K562 (cell line): ENCODE data around the gene FOSL1. TPM values are rescaled to one million over a fixed set of nuclear protein-coding genes. Genes with fewer than 3 reads are reported as not detected.

Experiments used
- HBP1 ChIP-seq: fragments of 450-650 bp; formaldehyde crosslinking; IDR thresholded peaks from 2 replicates; pipeline ENCODE4 v1.4.0; 2022; ENCODE audit warnings: missing genetic modification characterization
- HDAC2 ChIP-seq: fragments of 450-650 bp; IDR thresholded peaks from 2 replicates; pipeline ENCODE4 v1.6.1; 2016; ENCODE audit warnings: mild to moderate bottlenecking
- MBD2 ChIP-seq: sonication (generic); IDR thresholded peaks from 2 replicates; pipeline ENCODE4 v1.6.1; 2016; ENCODE audit warnings: low read depth, borderline replicate concordance
- NR2F6 ChIP-seq: fragments of 450-650 bp; formaldehyde crosslinking; IDR thresholded peaks from 2 replicates; pipeline ENCODE4 v1.4.0; 2020; ENCODE audit warnings: mild to moderate bottlenecking
- SMC3 ChIP-seq: conservative IDR thresholded peaks from 2 replicates; pipeline ENCODE4 v1.6.1; 2011; ENCODE audit warnings: low read depth, low read length, improper control_type of control experiment; ENCODE audit not compliant: insufficient read depth
- SNRNP70 ChIP-seq: fragments of 200-400 bp; formaldehyde crosslinking; optimal IDR thresholded peaks from 2 replicates; pipeline ENCODE3; 2017; ENCODE audit warnings: low read depth, low read length
- TCF7L2 ChIP-seq: fragments of 150-350 bp; IDR thresholded peaks from 2 replicates; pipeline ENCODE4 v1.6.1; 2016; ENCODE audit warnings: low read depth, mild to moderate bottlenecking, low read length, moderate library complexity
- ZNF551 ChIP-seq: fragments of 250-450 bp; sonication (Bioruptor Pico); IDR thresholded peaks from 2 replicates; pipeline ENCODE4 v1.5.0; 2021; ENCODE audit warnings: mild to moderate bottlenecking, moderate library complexity
- polyA plus RNA-seq, 8 experiments: library from polyadenylated mRNA; depleted of rRNA in 4 of 8; stranded (reverse) in 5 of 8; unstranded in 3 of 8; fragments of >200 nt; fragmentation: Nextera tagmentation in 2 of 8; fragmentation: Illumina TruSeq in 1 of 8; extraction: Ambion mirVana in 2 of 8; extraction: Trizol in 1 of 8; gene quantifications; 2 replicates each; pipeline versions ENCODE4 v1.2.1 to v1.2.3, GENCODE V29; 2011 to 2014; ENCODE audit warnings: inconsistent platforms in 1 of 8, missing spikeins in 1 of 8
- total RNA-seq, 7 experiments: library from RNA; depleted of rRNA in 6 of 7; stranded (reverse); fragments of >200 nt in 6 of 7; fragmentation: Illumina TruSeq in 2 of 7; extraction: Trizol in 2 of 7; gene quantifications; 2 replicates each; pipeline versions ENCODE4 v1.2.1 to v1.2.3, GENCODE V29; 2011 to 2021; ENCODE audit warnings: low replicate concordance in 1 of 7
- TF ChIP-seq, protein P1 (sequence below): sonication (generic); formaldehyde crosslinking; IDR thresholded peaks from 2 replicates; pipeline ENCODE4 v1.8.1; 2023; ENCODE audit warnings: mild to moderate bottlenecking, missing genetic modification reagents
- TF ChIP-seq, protein P2 (sequence below), 3 experiments: fragments of 200-800 bp in 1 of 3; sonication (Bioruptor generic) in 1 of 3; sonication (generic) in 1 of 3; formaldehyde crosslinking in 1 of 3; IDR thresholded peaks; 2 replicates each; pipeline versions ENCODE4 v1.6.1 to v1.8.0; 2016 to 2022; ENCODE audit warnings: mild to moderate bottlenecking in 2 of 3, missing compliant biosample characterization in 2 of 3, missing genetic modification characterization in 2 of 3, missing genetic modification reagents in 1 of 3
- TF ChIP-seq, protein P3 (sequence below), 2 experiments: fragments of 450-650 bp; IDR thresholded peaks; 2 replicates each; pipeline ENCODE4 v1.6.1; 2016
- TF ChIP-seq, protein P4 (sequence below): fragments of 450-650 bp; IDR thresholded peaks from 2 replicates; pipeline ENCODE4 v1.6.1; 2018; ENCODE audit not compliant: partially characterized antibody
- TF ChIP-seq, protein P5 (sequence below), 2 experiments: fragments of 450-650 bp; conservative IDR thresholded peaks; 2 replicates each; pipeline ENCODE4 v1.6.1; 2017; ENCODE audit warnings: mild to moderate bottlenecking in 2 of 2, moderate library complexity in 2 of 2

The FOSL1 gene
- total and polyA plus RNA-seq, 9 of the 15 experiments (the other 6 are each of a cell fraction or from before 2014, with no cell fraction given) = 3.5 to 39.6 (median 10.0) TPM

- TF ChIP-seq, protein P1, sequence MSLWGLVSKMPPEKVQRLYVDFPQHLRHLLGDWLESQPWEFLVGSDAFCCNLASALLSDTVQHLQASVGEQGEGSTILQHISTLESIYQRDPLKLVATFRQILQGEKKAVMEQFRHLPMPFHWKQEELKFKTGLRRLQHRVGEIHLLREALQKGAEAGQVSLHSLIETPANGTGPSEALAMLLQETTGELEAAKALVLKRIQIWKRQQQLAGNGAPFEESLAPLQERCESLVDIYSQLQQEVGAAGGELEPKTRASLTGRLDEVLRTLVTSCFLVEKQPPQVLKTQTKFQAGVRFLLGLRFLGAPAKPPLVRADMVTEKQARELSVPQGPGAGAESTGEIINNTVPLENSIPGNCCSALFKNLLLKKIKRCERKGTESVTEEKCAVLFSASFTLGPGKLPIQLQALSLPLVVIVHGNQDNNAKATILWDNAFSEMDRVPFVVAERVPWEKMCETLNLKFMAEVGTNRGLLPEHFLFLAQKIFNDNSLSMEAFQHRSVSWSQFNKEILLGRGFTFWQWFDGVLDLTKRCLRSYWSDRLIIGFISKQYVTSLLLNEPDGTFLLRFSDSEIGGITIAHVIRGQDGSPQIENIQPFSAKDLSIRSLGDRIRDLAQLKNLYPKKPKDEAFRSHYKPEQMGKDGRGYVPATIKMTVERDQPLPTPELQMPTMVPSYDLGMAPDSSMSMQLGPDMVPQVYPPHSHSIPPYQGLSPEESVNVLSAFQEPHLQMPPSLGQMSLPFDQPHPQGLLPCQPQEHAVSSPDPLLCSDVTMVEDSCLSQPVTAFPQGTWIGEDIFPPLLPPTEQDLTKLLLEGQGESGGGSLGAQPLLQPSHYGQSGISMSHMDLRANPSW = no peak
- TF ChIP-seq, protein P2, sequence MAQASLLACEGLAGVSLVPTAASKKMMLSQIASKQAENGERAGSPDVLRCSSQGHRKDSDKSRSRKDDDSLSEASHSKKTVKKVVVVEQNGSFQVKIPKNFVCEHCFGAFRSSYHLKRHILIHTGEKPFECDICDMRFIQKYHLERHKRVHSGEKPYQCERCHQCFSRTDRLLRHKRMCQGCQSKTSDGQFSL (CRISPR knock-in tag; IDR thresholded peaks at IDR 0.05) = 0 out of 2 replicates have a peak, but pooled peaks have one; percentile 39
- TF ChIP-seq, protein P2 (tag; IDR thresholded peaks at IDR 0.05) = no peak
- no peak for TF ChIP-seq HDAC2
- TF ChIP-seq SNRNP70 = no peak
- no peak for TF ChIP-seq ZNF551 (CRISPR knock-in tag)
- no peak for TF ChIP-seq TCF7L2
- TF ChIP-seq NR2F6 (CRISPR knock-in tag) = no peak
- no peak for TF ChIP-seq SMC3
- TF ChIP-seq MBD2 = no peak
- TF ChIP-seq, protein P3, sequence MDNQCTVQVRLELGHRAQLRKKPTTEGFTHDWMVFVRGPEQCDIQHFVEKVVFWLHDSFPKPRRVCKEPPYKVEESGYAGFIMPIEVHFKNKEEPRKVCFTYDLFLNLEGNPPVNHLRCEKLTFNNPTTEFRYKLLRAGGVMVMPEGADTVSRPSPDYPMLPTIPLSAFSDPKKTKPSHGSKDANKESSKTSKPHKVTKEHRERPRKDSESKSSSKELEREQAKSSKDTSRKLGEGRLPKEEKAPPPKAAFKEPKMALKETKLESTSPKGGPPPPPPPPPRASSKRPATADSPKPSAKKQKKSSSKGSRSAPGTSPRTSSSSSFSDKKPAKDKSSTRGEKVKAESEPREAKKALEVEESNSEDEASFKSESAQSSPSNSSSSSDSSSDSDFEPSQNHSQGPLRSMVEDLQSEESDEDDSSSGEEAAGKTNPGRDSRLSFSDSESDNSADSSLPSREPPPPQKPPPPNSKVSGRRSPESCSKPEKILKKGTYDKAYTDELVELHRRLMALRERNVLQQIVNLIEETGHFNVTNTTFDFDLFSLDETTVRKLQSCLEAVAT (IDR thresholded peaks at IDR 0.05) = no peak
- TF ChIP-seq, protein P4, sequence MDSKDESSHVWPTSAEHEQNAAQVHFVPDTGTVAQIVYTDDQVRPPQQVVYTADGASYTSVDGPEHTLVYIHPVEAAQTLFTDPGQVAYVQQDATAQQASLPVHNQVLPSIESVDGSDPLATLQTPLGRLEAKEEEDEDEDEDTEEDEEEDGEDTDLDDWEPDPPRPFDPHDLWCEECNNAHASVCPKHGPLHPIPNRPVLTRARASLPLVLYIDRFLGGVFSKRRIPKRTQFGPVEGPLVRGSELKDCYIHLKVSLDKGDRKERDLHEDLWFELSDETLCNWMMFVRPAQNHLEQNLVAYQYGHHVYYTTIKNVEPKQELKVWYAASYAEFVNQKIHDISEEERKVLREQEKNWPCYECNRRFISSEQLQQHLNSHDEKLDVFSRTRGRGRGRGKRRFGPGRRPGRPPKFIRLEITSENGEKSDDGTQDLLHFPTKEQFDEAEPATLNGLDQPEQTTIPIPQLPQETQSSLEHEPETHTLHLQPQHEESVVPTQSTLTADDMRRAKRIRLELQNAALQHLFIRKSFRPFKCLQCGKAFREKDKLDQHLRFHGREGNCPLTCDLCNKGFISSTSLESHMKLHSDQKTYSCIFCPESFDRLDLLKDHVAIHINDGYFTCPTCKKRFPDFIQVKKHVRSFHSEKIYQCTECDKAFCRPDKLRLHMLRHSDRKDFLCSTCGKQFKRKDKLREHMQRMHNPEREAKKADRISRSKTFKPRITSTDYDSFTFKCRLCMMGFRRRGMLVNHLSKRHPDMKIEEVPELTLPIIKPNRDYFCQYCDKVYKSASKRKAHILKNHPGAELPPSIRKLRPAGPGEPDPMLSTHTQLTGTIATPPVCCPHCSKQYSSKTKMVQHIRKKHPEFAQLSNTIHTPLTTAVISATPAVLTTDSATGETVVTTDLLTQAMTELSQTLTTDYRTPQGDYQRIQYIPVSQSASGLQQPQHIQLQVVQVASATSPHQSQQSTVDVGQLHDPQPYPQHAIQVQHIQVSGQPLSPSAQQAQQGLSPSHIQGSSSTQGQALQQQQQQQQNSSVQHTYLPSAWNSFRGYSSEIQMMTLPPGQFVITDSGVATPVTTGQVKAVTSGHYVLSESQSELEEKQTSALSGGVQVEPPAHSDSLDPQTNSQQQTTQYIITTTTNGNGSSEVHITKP = peak; percentile 35
- TF ChIP-seq HBP1 = peak; percentile 64; the same call in 1 of the 2 replicates
- TF ChIP-seq, protein P5, sequence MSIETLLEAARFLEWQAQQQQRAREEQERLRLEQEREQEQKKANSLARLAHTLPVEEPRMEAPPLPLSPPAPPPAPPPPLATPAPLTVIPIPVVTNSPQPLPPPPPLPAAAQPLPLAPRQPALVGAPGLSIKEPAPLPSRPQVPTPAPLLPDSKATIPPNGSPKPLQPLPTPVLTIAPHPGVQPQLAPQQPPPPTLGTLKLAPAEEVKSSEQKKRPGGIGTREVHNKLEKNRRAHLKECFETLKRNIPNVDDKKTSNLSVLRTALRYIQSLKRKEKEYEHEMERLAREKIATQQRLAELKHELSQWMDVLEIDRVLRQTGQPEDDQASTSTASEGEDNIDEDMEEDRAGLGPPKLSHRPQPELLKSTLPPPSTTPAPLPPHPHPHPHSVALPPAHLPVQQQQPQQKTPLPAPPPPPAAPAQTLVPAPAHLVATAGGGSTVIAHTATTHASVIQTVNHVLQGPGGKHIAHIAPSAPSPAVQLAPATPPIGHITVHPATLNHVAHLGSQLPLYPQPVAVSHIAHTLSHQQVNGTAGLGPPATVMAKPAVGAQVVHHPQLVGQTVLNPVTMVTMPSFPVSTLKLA (conservative IDR thresholded peaks at IDR 0.05) = peak; percentile 72 to 83
Measured at GRCh38 chr11:65890324-65891218, 9.6 kb downstream of the FOSL1 start, which contains the start of gene CCDC85B (continued).
